ENCODE data around the gene ZNF525. TPM values are rescaled to one million over a fixed set of nuclear protein-coding genes. Genes with fewer than 3 reads are reported as not detected.

Gene ZNF525
- total and polyA plus RNA-seq, 9 of the 15 experiments (the other 6 are each of a cell fraction or from before 2014, with no cell fraction given): 1.5 to 12.0 (median 6.7) TPM

DNA sequence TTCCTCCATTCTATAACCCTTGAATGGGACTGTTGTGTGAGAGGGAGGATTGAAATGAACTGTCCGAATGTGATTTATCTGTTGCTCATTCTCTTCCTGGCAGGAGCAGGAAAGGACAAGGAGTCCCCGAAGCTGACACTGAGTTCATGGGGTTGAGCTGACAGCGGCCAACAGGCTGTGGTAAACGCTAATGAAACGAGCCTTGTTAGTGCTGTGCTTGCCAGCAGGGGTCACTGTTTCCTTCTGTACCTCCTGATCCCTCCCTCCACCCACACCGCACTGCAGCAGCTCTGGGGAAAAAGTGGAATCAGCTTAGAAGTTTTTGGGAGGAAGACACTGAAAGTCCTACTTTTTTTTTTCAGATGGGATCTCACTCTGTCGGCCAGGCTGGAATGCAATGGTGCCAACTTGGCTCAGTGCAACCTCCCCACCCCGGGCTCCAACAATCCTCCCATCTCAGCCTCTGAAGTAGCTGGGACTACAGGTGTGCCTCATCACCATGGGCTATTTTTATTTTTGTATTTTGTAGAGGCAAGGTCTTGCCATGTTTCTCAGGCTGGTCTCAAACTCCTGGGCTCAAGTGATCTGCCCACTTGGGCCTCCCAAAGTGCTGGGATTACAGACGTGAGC, 59.6 kb downstream of the ZNF525 start (continued):
- TF ChIP-seq, protein P1, sequence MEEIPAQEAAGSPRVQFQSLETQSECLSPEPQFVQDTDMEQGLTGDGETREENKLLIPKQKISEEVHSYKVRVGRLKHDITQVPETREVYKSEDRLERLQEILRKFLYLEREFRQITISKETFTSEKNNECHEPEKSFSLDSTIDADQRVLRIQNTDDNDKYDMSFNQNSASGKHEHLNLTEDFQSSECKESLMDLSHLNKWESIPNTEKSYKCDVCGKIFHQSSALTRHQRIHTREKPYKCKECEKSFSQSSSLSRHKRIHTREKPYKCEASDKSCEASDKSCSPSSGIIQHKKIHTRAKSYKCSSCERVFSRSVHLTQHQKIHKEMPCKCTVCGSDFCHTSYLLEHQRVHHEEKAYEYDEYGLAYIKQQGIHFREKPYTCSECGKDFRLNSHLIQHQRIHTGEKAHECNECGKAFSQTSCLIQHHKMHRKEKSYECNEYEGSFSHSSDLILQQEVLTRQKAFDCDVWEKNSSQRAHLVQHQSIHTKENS (CRISPR knock-in tag; IDR thresholded peaks at IDR 0.05): no peak
- TF ChIP-seq ZNF12 (CRISPR knock-in tag; IDR thresholded peaks at IDR 0.05): no peak
- TF ChIP-seq, protein P2, sequence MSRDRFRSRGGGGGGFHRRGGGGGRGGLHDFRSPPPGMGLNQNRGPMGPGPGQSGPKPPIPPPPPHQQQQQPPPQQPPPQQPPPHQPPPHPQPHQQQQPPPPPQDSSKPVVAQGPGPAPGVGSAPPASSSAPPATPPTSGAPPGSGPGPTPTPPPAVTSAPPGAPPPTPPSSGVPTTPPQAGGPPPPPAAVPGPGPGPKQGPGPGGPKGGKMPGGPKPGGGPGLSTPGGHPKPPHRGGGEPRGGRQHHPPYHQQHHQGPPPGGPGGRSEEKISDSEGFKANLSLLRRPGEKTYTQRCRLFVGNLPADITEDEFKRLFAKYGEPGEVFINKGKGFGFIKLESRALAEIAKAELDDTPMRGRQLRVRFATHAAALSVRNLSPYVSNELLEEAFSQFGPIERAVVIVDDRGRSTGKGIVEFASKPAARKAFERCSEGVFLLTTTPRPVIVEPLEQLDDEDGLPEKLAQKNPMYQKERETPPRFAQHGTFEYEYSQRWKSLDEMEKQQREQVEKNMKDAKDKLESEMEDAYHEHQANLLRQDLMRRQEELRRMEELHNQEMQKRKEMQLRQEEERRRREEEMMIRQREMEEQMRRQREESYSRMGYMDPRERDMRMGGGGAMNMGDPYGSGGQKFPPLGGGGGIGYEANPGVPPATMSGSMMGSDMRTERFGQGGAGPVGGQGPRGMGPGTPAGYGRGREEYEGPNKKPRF (IDR thresholded peaks at IDR 0.05; ENCODE audit: low read depth, low read length): no peak
- TF ChIP-seq ETV6 (IDR thresholded peaks at IDR 0.05; ENCODE audit: borderline replicate concordance in 1 of 2, low read depth in 2 of 2, low read length in 1 of 2): no peak
- no peak for TF ChIP-seq ETV6 (CRISPR knock-in tag; IDR thresholded peaks at IDR 0.05; ENCODE audit: borderline replicate concordance)
- TF ChIP-seq HOXB6 (CRISPR knock-in tag; IDR thresholded peaks at IDR 0.05; ENCODE audit: borderline replicate concordance): no peak
- TF ChIP-seq ZFP36 (IDR thresholded peaks at IDR 0.05; ENCODE audit: low read depth, low read length, partially characterized antibody): no peak
- no peak for TF ChIP-seq ZNF384 (IDR thresholded peaks at IDR 0.05; ENCODE audit: low read depth, low read length)
- no peak for TF ChIP-seq ZKSCAN8 (CRISPR knock-in tag; IDR thresholded peaks at IDR 0.05)
- no peak for TF ChIP-seq MCM5 (IDR thresholded peaks at IDR 0.05; ENCODE audit: low read depth)
- TF ChIP-seq C11orf30 (IDR thresholded peaks at IDR 0.05; ENCODE audit: low read depth): no peak
- TF ChIP-seq, protein P3, sequence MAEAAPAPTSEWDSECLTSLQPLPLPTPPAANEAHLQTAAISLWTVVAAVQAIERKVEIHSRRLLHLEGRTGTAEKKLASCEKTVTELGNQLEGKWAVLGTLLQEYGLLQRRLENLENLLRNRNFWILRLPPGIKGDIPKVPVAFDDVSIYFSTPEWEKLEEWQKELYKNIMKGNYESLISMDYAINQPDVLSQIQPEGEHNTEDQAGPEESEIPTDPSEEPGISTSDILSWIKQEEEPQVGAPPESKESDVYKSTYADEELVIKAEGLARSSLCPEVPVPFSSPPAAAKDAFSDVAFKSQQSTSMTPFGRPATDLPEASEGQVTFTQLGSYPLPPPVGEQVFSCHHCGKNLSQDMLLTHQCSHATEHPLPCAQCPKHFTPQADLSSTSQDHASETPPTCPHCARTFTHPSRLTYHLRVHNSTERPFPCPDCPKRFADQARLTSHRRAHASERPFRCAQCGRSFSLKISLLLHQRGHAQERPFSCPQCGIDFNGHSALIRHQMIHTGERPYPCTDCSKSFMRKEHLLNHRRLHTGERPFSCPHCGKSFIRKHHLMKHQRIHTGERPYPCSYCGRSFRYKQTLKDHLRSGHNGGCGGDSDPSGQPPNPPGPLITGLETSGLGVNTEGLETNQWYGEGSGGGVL (CRISPR knock-in tag; IDR thresholded peaks at IDR 0.05): no peak

All from K562 (cell line).